GM12891 (cell line): Measurements from ENCODE around the gene SYT14.

Experiments used
- POLR2A ChIP-seq: IDR thresholded peaks from 2 replicates; pipeline ENCODE4 v1.6.1; 2011; ENCODE audit warnings: low read depth, low read length, control low read depth
- POLR2AphosphoS5 ChIP-seq: IDR thresholded peaks from 2 replicates; pipeline ENCODE4 v1.6.1; 2011; ENCODE audit warnings: low read depth, low read length, control low read depth
- TAF1 ChIP-seq: IDR thresholded peaks from 2 replicates; pipeline ENCODE4 v1.6.1; 2011; ENCODE audit warnings: low read depth, low read length, control low read depth

- TF ChIP-seq TAF1 (no peak), POLR2A (no peak), POLR2AphosphoS5 (no peak)
These were observed 93.5 kb downstream of the SYT14 start for GRCh38 chr1:210031473-210031872.
